GM21423 (cell line): Measurements from ENCODE around the gene ATN1.
A peak's percentile ranks its signal among the peaks of the same experiment; 100 is the strongest.
"Not testable (repeated sequence)": the region's sequence is repeated elsewhere in the genome, so short reads cannot be mapped to it uniquely, and the experiment has no call there.

Experiments
- ATAC-seq: cut with Tn5 transposase; IDR thresholded peaks from one replicate; pipeline ENCODE4 v1.9.1; 2021; ENCODE audit warnings: mild to moderate bottlenecking, moderate library complexity; ENCODE audit not compliant: unreplicated experiment

ATN1 gene

DNA sequence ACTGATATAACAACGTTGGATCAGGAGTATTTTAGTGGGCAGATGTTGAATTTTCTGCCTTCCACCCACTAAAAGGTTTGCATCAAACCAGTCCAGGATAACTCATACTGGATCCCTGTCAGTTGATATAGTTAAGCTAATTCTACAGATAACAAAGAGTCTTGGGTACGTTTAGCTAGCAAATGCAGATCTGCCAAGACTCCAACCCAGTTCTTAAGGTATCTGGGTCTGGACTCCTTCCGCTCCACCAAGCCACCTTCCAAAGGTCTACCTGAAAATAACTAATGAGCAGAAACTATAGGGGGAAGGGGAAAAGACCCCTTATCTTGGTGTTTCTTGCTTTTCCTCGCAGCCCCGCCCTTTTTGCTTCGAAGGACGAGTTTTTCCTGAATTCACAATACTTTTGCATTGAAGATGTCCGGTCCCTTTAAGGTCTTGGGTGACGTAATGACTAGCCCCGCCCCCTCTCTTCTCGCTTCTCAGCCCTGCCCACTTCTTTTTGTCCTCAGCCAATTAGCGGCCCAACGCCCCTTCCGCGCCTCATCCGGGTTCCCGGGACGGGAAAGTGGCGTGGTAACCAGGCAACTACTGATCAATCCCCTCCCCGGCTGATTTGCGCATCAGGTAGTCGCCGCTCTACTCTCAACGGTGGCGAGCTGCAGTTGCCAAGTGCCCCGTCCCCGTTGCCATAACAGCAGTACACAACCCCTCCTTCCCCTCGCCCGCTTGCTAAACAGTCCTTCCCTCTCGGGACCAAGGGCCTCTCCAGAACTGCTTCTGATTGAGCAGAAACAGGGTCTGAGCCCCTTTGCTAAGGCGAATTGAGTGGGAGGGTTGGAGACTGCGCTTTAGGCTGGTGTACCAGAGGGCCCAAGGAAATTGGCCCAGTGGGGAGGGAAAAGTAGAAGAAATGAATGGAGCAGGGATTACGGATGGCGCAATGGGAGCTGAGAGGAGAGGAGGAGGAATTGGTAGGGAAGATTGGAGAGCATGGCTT lies 23.2 kb upstream of the ATN1 start, which contains the start of gene LRRC23:
Gene LRRC23, plus strand, starts transcription at position 543 of the 997 bp plus-strand sequence. CDS start 812 bp downstream, outside the sequence.
- peak; percentile 96 for ATAC-seq

- no peak for ATAC-seq
Measured at GRCh38 chr12:6905414-6906040, 22.2 kb upstream of the ATN1 start.

DNA sequence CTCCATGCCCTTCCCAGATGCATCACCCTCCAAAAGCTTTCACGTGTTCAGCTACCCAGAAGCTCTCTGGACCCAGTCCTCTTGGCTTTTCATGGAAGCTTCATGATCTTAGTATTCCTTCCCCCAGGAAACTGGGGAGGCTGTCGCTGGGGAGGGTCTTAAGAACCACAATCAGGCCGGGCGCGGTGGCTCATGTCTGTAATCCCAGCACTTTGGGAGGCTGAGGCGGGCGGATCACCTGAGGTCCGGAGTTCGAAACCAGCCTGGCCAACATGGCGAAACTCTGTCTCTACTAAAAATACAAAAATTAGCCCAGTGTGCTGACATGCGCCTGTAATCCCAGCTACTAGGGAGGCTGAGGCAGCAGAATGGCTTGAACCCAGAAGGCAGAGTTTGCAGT lies 19.6 kb upstream of the ATN1 start:
- not testable (repeated sequence) for ATAC-seq

GRCh38 chr12:6909421-6910145 lies 18.2 kb upstream of the ATN1 start:
- no peak for ATAC-seq

DNA sequence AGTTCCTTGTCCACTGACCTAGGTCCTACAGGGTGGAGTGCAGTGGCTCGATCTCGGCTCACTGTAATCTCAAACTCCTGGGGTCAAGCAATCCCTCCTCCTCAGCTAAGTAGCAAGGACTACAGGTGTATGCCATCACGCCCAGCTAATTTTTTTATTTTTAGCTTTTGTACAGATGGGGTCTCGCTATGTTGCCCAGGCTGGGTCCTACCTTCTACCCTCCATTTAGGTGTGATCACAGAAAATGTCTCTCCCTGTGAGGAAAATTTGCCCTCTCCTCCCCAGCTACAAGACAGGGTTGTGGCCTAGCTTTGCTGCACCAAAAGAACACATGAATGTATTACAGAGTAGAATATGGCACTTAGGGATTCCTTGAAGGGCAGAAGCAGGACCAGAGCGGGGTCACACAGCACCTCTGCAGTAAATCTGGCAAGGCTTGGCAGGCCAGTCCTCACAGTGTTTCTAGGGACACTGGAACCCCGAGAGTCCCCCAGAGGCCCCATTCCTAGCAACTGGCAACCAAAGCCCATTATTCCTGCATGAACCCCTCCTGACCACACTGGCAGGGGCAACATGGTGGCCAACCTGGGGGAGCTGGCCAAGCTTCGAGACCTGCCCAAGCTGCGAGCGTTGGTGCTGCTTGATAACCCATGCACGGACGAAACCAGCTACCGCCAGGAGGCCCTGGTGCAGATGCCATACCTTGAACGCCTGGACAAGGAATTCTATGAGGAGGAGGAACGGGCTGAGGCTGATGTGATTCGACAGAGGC lies 15.4 kb upstream of the ATN1 start:
- no peak for ATAC-seq

GRCh38 chr12:6914246-6914946 lies 13.4 kb upstream of the ATN1 start, which contains the start of gene ENO2:
Gene ENO2, plus strand, starts transcription at chr12:6914580. Its CDS starts 1,253 bp downstream, at chr12:6915833.
- ATAC-seq = peak; percentile 78

GRCh38 chr12:6914947-6915788 lies 12.6 kb upstream of the ATN1 start:
- ATAC-seq = no peak

DNA sequence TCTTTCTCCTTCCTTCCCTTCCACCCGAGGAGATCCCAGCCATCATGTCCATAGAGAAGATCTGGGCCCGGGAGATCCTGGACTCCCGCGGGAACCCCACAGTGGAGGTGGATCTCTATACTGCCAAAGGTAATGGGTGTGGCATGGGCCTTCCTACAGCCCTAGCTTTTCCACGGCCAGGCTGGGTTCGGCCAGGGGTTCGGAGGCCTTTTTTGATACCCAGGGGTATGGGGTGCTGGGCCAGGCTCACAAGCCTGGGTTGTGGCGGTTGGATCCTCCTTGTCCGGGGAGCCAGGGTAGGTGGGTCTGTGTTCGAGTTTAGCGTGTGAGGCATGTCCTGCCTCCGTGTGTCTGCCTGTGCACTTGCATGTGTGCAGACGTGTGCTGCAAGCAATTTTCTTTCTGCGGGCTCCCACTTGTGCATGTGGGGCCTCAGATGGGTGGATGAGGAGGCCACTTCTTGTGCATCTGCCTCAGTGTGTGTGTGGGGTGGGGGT lies 11.9 kb upstream of the ATN1 start:
- no peak for ATAC-seq

GRCh38 chr12:6916426-6917200 lies 11.1 kb upstream of the ATN1 start:
- ATAC-seq = no peak

DNA sequence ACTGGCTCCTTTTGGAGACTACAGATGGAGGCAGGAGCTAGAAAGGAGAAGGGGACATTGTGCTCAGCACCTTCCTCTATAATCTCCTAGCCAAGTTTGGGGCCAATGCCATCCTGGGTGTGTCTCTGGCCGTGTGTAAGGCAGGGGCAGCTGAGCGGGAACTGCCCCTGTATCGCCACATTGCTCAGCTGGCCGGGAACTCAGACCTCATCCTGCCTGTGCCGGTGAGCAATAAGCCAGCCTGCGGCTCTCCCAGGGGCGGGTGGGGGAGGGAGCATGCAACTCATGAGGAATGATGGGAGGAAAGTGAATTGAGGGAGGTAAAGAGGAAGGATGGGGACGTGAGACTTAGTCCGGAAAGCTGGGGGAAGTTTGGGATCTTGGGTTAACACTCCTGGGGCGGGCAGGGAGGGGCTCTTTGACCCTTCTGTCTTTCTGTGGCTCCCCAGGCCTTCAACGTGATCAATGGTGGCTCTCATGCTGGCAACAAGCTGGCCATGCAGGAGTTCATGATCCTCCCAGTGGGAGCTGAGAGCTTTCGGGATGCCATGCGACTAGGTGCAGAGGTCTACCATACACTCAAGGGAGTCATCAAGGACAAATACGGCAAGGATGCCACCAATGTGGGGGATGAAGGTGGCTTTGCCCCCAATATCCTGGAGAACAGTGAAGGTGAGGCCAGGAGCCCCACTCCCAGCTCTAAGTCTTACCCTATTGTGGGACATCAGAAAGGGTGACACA lies 10.1 kb upstream of the ATN1 start:
- ATAC-seq = no peak

DNA sequence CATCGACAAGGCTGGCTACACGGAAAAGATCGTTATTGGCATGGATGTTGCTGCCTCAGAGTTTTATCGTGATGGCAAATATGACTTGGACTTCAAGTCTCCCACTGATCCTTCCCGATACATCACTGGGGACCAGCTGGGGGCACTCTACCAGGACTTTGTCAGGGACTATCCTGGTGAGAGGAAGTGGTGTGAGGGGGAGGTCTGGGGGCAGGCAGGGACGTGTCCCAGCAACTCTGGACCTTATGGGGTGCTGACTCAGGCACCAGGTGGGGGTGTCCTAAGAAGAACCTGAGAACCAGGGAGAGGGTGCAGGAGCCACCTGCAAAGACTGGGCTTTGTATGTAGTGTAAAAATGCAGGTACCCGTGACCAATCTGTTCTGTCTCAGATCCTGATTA lies 8.2 kb upstream of the ATN1 start:
- ATAC-seq = no peak

DNA sequence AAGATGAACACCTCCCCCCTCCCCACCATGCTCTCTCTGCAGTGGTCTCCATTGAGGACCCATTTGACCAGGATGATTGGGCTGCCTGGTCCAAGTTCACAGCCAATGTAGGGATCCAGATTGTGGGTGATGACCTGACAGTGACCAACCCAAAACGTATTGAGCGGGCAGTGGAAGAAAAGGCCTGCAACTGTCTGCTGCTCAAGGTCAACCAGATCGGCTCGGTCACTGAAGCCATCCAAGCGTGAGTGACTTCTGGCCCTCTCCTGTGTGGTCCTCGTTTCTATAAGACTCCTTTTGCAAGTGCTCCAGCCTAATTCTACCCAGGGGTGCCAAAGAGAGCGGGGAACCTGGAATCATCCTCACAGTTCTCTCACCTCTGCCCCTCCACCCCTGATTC lies 6.2 kb upstream of the ATN1 start:
- ATAC-seq = no peak

GRCh38 chr12:6921996-6922946 lies 5.5 kb upstream of the ATN1 start:
- ATAC-seq = no peak

GRCh38 chr12:6923003-6923732 lies 4.6 kb upstream of the ATN1 start:
- no peak for ATAC-seq

- no peak for ATAC-seq
Measured at GRCh38 chr12:6923851-6924250, 3.9 kb upstream of the ATN1 start.

DNA sequence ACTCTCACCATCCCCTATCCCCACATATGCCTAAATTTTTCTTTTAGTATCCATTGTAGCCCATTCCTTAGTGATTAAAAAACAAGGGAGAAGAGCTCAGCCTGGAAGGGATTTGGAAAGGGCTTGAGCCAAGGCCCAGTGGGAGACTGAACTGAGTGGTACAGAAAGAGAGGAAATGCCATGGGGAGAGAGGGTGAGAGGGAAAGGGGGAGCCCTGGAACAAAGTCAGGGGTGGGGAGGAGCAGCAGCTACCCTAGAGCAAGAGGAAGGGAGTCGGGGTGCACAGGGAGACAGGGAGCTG lies 2.6 kb upstream of the ATN1 start:
- ATAC-seq = no peak
